ENCODE data around the gene LCN10.

LCN10 gene

DNA sequence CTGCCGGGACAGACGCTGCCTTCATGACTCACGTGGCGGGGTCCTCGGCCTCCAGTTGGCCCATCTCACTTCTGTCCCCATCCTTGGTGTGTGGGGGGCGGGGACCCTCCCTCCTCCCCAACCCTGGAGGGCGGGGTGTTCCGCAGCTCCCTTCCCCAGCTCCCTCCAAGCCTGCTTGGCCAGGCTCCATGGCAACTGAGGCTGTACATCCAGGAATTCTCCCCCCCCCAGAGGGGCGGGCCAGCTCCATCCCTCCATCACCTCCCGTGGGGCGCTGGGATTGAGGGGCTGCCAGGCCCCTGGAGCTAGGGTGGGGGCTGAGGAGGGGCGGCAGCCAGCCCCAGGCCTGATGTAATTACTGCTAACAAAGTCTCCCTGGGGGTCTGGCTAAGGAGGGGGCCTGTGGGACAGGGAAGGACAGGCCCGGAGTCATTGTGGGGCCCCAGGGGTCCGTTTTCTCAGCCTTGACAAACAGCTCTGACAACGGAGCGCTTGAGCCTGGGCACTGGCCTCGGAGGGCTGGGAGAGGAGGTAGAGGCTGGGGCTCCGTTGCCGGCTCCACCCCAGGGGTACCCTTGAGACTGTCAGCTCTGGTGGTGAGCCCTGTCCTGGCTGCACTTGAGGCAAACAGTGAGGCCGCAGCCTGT, 22.4 kb downstream of the LCN10 start:
- H3K4me3 ChIP-seq (replicated peaks in 1 of 2; ENCODE audit: low read depth in 2 of 2, low read length in 2 of 2), result no peak overlapping the region
- DNase-seq (ENCODE audit: low read depth in 2 of 2), result peak in 1 of 2 donors; percentile 54
- TF ChIP-seq, protein P1, sequence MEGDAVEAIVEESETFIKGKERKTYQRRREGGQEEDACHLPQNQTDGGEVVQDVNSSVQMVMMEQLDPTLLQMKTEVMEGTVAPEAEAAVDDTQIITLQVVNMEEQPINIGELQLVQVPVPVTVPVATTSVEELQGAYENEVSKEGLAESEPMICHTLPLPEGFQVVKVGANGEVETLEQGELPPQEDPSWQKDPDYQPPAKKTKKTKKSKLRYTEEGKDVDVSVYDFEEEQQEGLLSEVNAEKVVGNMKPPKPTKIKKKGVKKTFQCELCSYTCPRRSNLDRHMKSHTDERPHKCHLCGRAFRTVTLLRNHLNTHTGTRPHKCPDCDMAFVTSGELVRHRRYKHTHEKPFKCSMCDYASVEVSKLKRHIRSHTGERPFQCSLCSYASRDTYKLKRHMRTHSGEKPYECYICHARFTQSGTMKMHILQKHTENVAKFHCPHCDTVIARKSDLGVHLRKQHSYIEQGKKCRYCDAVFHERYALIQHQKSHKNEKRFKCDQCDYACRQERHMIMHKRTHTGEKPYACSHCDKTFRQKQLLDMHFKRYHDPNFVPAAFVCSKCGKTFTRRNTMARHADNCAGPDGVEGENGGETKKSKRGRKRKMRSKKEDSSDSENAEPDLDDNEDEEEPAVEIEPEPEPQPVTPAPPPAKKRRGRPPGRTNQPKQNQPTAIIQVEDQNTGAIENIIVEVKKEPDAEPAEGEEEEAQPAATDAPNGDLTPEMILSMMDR (IDR thresholded peaks at IDR 0.05; ENCODE audit: low read depth, low read length), result no peak

DNA sequence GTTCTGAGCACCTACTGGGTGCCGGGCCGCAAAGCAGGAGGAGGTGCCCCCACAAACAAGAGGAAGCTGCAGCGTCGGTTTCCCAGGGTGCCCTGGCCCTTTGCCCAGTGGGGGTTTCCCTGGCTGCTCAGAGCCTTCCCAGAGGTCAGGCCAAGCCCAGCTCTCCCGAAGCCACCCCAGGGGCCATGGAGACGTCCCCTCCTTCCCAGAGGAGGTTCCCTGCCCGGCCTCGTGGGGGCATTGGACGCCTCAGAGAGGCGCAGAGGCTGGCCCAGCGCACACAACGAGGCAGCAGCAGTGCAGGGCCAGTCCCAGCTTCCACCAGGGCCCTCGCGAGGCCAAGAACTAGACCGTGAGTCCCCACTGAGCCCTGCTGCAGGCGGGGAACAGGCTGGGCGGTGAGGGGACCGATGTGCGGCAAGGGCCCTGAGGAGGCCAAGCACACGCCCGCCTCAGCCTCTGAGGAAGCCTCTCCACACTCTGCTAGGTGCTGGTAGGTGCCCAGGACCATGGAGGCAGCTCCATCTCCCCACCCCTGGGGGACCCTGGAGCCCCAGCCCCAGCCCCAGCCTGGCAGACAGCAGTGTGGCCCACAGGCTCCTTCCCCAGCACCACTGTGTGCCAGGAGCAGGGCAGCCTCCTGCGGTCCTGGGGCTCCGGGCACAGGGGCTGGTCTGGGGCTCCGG, 23.4 kb downstream of the LCN10 start:
- no peak overlapping the region for H3K4me3 ChIP-seq (replicated peaks in 1 of 2; ENCODE audit: low read depth in 2 of 2, low read length in 2 of 2)
- DNase-seq (ENCODE audit: low read depth in 2 of 2), result no peak
- TF ChIP-seq, protein P1 (IDR thresholded peaks at IDR 0.05; ENCODE audit: low read depth, low read length), result no peak

DNA sequence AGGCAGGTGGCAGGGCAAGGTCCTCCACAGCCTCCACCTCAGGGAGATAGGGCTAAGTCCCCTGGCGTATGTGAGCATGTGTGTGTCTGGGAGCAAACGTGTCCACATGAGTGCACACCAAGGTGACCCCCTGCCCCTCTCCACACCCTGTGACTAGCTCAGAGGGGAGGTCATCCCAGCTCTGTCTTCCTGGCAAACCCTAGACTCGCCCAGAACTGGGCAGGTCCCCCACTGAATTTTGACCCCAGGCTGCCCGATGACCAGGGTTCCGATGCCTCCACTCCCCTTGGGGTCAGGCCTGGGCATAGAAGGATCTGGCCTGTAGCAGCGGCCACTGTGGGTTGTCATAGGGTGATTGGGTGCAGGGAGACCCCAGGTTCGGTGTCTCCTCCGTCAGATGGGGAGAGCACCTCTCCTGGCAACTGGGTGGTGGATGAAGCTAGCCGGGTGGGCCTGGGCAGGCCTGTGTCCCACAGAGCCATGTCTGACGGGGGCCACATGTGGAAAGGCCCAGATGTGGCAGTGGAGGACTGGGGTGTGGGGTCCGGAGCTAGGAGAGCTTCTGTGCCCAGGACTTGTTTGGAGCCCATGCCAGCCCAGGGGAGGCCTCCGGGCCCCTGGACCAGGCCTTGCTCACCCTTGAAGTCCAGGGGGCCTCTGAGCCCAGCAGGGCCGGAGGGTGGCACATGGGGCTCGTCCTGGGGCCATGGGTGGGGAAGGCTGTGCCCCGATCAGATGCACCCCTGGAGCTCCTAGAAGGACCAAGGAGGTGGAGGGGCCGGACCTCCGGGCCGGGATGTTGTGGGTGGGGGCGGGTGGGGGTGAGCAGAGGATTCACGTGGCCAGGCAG, 24.2 kb downstream of the LCN10 start:
- TF ChIP-seq, protein P1 (IDR thresholded peaks at IDR 0.05; ENCODE audit: low read depth, low read length), result no peak
- no peak overlapping the region for H3K4me3 ChIP-seq (replicated peaks in 1 of 2; ENCODE audit: low read depth in 2 of 2, low read length in 2 of 2)
- DNase-seq (ENCODE audit: low read depth in 2 of 2), result no peak

DNA sequence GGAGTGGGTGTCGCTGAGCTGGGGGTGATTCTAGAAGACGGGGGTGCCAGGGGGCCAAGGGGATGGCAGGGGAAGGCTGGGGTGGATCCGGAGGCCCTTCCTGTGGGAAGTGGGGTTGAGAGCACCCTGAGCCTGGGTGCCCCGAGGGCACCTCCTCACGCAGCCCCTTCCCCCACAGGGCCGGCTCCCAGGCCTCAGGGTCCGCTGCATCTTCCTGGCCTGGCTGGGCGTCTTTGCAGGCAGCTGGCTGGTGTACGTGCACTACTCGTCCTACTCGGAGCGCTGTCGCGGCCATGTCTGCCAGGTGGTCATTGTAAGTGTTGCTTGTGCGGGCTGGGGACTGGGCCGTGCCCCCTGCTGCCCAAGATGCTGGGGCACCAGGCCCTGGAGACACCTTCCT, 25.3 kb downstream of the LCN10 start:
- DNase-seq (ENCODE audit: low read depth in 2 of 2), result no peak
- TF ChIP-seq, protein P1 (IDR thresholded peaks at IDR 0.05; ENCODE audit: low read depth, low read length), result no peak
- no peak overlapping the region for H3K4me3 ChIP-seq (replicated peaks in 1 of 2; ENCODE audit: low read depth in 2 of 2, low read length in 2 of 2)

DNA sequence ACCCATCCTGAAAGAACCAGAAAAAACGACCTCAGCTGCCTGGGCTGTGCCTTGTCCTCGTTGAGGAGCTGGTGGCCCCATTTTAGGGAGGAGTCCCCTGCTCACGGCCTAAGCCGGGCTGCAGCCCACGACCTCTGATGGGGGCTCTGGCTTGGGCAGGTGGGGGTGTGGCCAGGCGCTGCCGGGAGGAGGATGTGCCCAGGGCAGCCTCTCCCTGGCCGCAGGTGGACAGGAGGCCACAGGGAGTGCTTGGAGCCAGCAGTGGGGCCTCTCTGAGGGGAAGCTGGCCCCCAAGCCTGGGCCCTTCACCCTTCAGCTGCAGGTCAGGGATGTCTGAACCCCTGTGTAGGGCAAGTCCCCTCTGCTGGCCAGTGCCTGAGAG, 27.9 kb downstream of the LCN10 start:
- TF ChIP-seq, protein P1 (IDR thresholded peaks at IDR 0.05; ENCODE audit: low read depth, low read length), result no peak
- H3K4me3 ChIP-seq (replicated peaks in 1 of 2; ENCODE audit: low read depth in 2 of 2, low read length in 2 of 2), result no peak overlapping the region
- DNase-seq (ENCODE audit: low read depth in 2 of 2), result no peak

DNA sequence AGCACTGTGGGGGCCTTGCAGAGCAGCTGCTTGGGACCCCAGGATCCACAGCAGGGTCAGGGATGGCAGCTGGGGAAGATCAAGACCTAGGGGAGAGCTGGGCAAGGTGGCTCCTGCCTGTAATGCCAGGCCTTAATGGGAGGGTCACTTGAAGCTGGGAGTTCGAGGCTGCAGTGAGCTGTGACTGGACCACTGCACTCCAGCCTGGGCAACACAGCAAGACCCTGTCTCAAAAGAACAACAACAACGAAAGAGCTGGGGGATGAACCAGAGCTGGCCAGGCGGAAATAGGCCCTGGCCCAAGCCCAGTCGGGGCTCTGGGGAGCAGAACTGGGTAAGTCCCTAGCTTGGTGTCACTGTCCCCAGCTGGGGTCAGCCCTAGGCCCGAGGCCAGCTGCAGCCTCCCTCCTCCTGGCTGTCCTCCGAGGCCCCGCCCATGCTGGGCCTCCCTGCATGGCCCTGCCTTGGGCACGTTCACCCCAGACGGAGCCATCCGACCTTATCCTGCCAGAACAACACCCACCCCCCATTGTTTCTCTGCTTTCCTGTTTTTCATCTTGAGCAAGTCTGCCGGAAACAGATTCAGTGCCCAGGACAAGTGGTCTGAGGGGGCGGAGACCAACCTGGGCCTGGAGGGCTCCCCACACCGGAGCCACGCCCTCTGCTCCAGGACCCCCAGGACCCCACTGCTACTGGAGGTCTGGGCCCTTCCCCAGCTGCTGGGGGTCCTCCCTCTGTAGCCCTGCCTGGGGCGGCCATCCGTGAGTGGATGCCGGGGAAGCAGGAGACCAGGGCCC, 28.4 kb downstream of the LCN10 start:
- TF ChIP-seq, protein P1 (IDR thresholded peaks at IDR 0.05; ENCODE audit: low read depth, low read length), result no peak
- H3K4me3 ChIP-seq (replicated peaks in 1 of 2; ENCODE audit: low read depth in 2 of 2, low read length in 2 of 2), result no peak overlapping the region
- DNase-seq (ENCODE audit: low read depth in 2 of 2), result peak; percentile 46 to 56

Data from cardiac fibroblast (primary cell).